Lower leg skin (tissue), 3 donors: ENCODE data around the gene CEP170B.

Experiments used
- CTCF ChIP-seq, 3 donors: fragments of 450-650 bp; IDR thresholded peaks; one replicate each; pipeline ENCODE4 v1.5.1; 2016; ENCODE audit warnings: antibody characterized with exemption in 3 of 3, mild to moderate bottlenecking in 3 of 3, moderate library complexity in 2 of 3
- POLR2A ChIP-seq, 2 donors: fragments of 450-650 bp; IDR thresholded peaks; one replicate each; pipeline ENCODE4 v1.6.1; 2016 to 2017; ENCODE audit warnings: antibody characterized with exemption in 2 of 2, mild to moderate bottlenecking in 1 of 2, moderate library complexity in 1 of 2

GRCh38 chr14:104895786-104896661, 31.0 kb downstream of the CEP170B start:
- TF ChIP-seq CTCF (IDR thresholded peaks at IDR 0.05): no peak
- TF ChIP-seq POLR2A (IDR thresholded peaks at IDR 0.05): no peak
